OCI-LY1 (cell line): Measurements from ENCODE around the gene KREMEN1.

ENCODE experiments used
- H2AFZ ChIP-seq: fragments of 200-600 bp; sonication (generic), shearing (Covaris generic); 2 replicates; pipeline ENCODE4 v1.6.0; 2014; ENCODE audit warnings: antibody characterized with exemption, mild to moderate bottlenecking, low read length
- H3F3A ChIP-seq: fragments of 200-600 bp; sonication (generic), shearing (Covaris generic); 2 replicates; pipeline ENCODE4 v1.6.0; 2014; ENCODE audit warnings: mild to moderate bottlenecking, antibody characterized with exemption, low read length, moderate library complexity; ENCODE audit not compliant: insufficient read depth
- H3K27ac ChIP-seq: fragments of 200-600 bp; sonication (generic); 2 replicates; pipeline ENCODE4 v1.5.1; 2014; ENCODE audit warnings: low read length, mixed run types, mild to moderate bottlenecking, low read depth; ENCODE audit not compliant: poor library complexity, severe bottlenecking
- H3K27me3 ChIP-seq: fragments of 200-600 bp; sonication (generic); 2 replicates; pipeline ENCODE4 v1.6.0; 2014; ENCODE audit warnings: antibody characterized with exemption, mild to moderate bottlenecking, low read length, moderate library complexity; ENCODE audit not compliant: insufficient read depth
- H3K36me3 ChIP-seq: fragments of 200-600 bp; sonication (generic); 2 replicates; pipeline ENCODE4 v1.6.1; 2014; ENCODE audit warnings: mild to moderate bottlenecking, antibody characterized with exemption, low read length, moderate library complexity, mixed read lengths; ENCODE audit not compliant: insufficient read depth
- H3K4me1 ChIP-seq: fragments of 200-600 bp; sonication (generic); 2 replicates; pipeline ENCODE4 v1.5.1; 2014; ENCODE audit warnings: mild to moderate bottlenecking, low read length, moderate library complexity; ENCODE audit not compliant: insufficient read depth, severe bottlenecking
- H3K4me2 ChIP-seq: fragments of 200-600 bp; sonication (generic), shearing (Covaris generic); 2 replicates; pipeline ENCODE4 v1.6.1; 2014; ENCODE audit warnings: low read length
- H3K4me3 ChIP-seq: fragments of 200-600 bp; sonication (generic); 2 replicates; pipeline ENCODE4 v1.5.1; 2014; ENCODE audit warnings: low read length, low read depth, mild to moderate bottlenecking, mixed read lengths; ENCODE audit not compliant: poor library complexity, severe bottlenecking
- H3K79me2 ChIP-seq: fragments of 200-600 bp; shearing (Covaris generic); 2 replicates; pipeline ENCODE4 v1.6.1; 2016; ENCODE audit warnings: mixed run types, low read length, mixed read lengths; ENCODE audit not compliant: insufficient read depth
- H3K9ac ChIP-seq: fragments of 200-600 bp; sonication (generic), shearing (Covaris generic); 2 replicates; pipeline ENCODE4 v1.6.1; 2014; ENCODE audit warnings: mild to moderate bottlenecking, low read length, mixed read lengths
- H3K9me2 ChIP-seq: fragments of 200-600 bp; sonication (generic), shearing (Covaris generic); 2 replicates; pipeline ENCODE4 v1.6.1; 2014; ENCODE audit warnings: low read depth, mild to moderate bottlenecking, low read length, mixed read lengths
- H3K9me3 ChIP-seq: fragments of 200-600 bp; shearing (Covaris generic); 2 replicates; pipeline ENCODE4 v1.6.1; 2014; ENCODE audit warnings: low read length, mixed read lengths
- H4K20me1 ChIP-seq: fragments of 200-600 bp; sonication (generic), shearing (Covaris generic); 2 replicates; pipeline ENCODE4 v1.6.0; 2016; ENCODE audit warnings: mild to moderate bottlenecking, low read length; ENCODE audit not compliant: insufficient read depth
- CTCF ChIP-seq: fragments of 200-600 bp; sonication (generic), shearing (Covaris generic); IDR thresholded peaks from 2 replicates; pipeline ENCODE4 v1.5.1; 2017; ENCODE audit warnings: mild to moderate bottlenecking, antibody characterized with exemption, low read length, moderate library complexity, mixed read lengths
- EZH2 ChIP-seq: fragments of 200-600 bp; sonication (generic), shearing (Covaris generic); IDR thresholded peaks from 2 replicates; pipeline ENCODE4 v1.8.0; 2017; ENCODE audit warnings: borderline replicate concordance, mixed run types, mild to moderate bottlenecking, antibody characterized with exemption, low read length, moderate library complexity, mixed read lengths

KREMEN1 gene

GRCh38 chr22:29095459-29095858 is 22.6 kb downstream of the KREMEN1 start:
- Histone ChIP-seq H4K20me1 (no peaks in the 10 kb centered on the region), H3K36me3 (no peaks in the 10 kb centered on the region), H3F3A (no peaks in the 10 kb centered on the region), H3K9me3 (no peaks in the 10 kb centered on the region), H2AFZ (no peak overlapping the region), H3K4me1 (no peaks in the 10 kb centered on the region), H3K27ac (no peak overlapping the region), H3K4me2 (no peak overlapping the region), H3K4me3 (no peak overlapping the region), H3K79me2 (no peaks in the 10 kb centered on the region), H3K9ac (no peak overlapping the region), H3K27me3 (peaks cover 4% of the 10 kb centered on the region; the same call in 1 of the 2 replicates), H3K9me2 (no peaks in the 10 kb centered on the region)
- TF ChIP-seq CTCF = no peak
- no peak for TF ChIP-seq EZH2

GRCh38 chr22:29096736-29097669 is 24.2 kb downstream of the KREMEN1 start:
- no peak overlapping the region for H2AFZ ChIP-seq
- H3K9ac ChIP-seq = no peak overlapping the region
- no peak overlapping the region for H3K4me3 ChIP-seq
- no peaks in the 10 kb centered on the region for H3K9me2 ChIP-seq
- no peaks in the 10 kb centered on the region for H3F3A ChIP-seq
- no peaks in the 10 kb centered on the region for H3K4me1 ChIP-seq
- H3K27ac ChIP-seq = no peak overlapping the region
- H3K79me2 ChIP-seq = no peaks in the 10 kb centered on the region
- H3K4me2 ChIP-seq = no peak overlapping the region
- H4K20me1 ChIP-seq = no peaks in the 10 kb centered on the region
- H3K27me3 ChIP-seq = peaks cover 4% of the 10 kb centered on the region; the same call in 1 of the 2 replicates
- H3K36me3 ChIP-seq = no peaks in the 10 kb centered on the region
- TF ChIP-seq CTCF (no peak), EZH2 (no peak)
- H3K9me3 ChIP-seq = no peaks in the 10 kb centered on the region

GRCh38 chr22:29098296-29098695 is 25.5 kb downstream of the KREMEN1 start:
- TF ChIP-seq EZH2 (no peak), CTCF (no peak)
- Histone ChIP-seq H3K36me3 (no peaks in the 10 kb centered on the region), H3K9me3 (no peaks in the 10 kb centered on the region), H3K9ac (no peak overlapping the region), H4K20me1 (no peaks in the 10 kb centered on the region), H3K79me2 (no peaks in the 10 kb centered on the region), H3K4me3 (no peak overlapping the region), H3F3A (no peaks in the 10 kb centered on the region), H3K4me2 (no peak overlapping the region), H3K4me1 (no peaks in the 10 kb centered on the region), H3K27ac (no peak overlapping the region), H2AFZ (no peak overlapping the region), H3K27me3 (peaks cover 4% of the 10 kb centered on the region; the same call in 1 of the 2 replicates), H3K9me2 (no peaks in the 10 kb centered on the region)
